SK-N-SH (cell line): ENCODE measurements around the gene ST6GALNAC6. TPM values are rescaled to one million over a fixed set of nuclear protein-coding genes. Genes with fewer than 3 reads are reported as not detected.

Source experiments
- CTCF ChIA-PET: fragments of 300-600, 350-600 bp; formaldehyde crosslinking; extraction: SDS; loops from one replicate; lab custom pipeline; 2021; lab: Yijun Ruan, JAX
- POLR2A ChIA-PET: fragments of 350-600 bp; sonication (Branson Sonifier 250); formaldehyde crosslinking; extraction: SDS; loops from one replicate; lab custom pipeline; 2020; ENCODE audit warnings: antibody characterized with exemption, inconsistent platforms; lab: Yijun Ruan, JAX
- DNase-seq: peaks from one replicate; pipeline ENCODE4 v3.0.0; 2012
- H2AFZ ChIP-seq: fragments of 200-600 bp; sonication (generic); 2 replicates; pipeline ENCODE4 v1.8.1; 2016; ENCODE audit warnings: antibody characterized with exemption, mild to moderate bottlenecking, low read depth
- H3F3A ChIP-seq: fragments of 200-600 bp; sonication (generic); replicated peaks from 2 replicates; pipeline ENCODE3; 2016; ENCODE audit warnings: antibody characterized with exemption, mild to moderate bottlenecking; ENCODE audit not compliant: insufficient read depth
- H3K27ac ChIP-seq, 2 experiments: fragments of 200-500 bp in 1 of 2; fragments of 200-600 bp in 1 of 2; sonication (Bioruptor generic) in 1 of 2; sonication (generic), shearing (Covaris generic) in 1 of 2; 2 replicates each; pipeline versions ENCODE4 v1.5.1 to v1.6.1; 2014 to 2016; ENCODE audit warnings: low read depth in 2 of 2, inconsistent platforms in 1 of 2, low read length in 1 of 2, mild to moderate bottlenecking in 1 of 2, mixed read lengths in 1 of 2
- H3K27me3 ChIP-seq: fragments of 200-600 bp; sonication (generic), shearing (Covaris generic); 2 replicates; pipeline ENCODE4 v1.6.1; 2016; ENCODE audit warnings: mixed run types; ENCODE audit not compliant: insufficient read depth
- H3K36me3 ChIP-seq, 2 experiments: fragments of 200-500 bp in 1 of 2; fragments of 200-600 bp in 1 of 2; sonication (Bioruptor generic) in 1 of 2; sonication (generic) in 1 of 2; replicated peaks in 1 of 2; 2 replicates each; pipeline versions ENCODE3 to v1.5.1; 2014 to 2016; ENCODE audit warnings: low read length in 1 of 2, mild to moderate bottlenecking in 1 of 2; ENCODE audit not compliant: insufficient read depth in 2 of 2, control insufficient read depth in 1 of 2
- H3K4me1 ChIP-seq, 2 experiments: fragments of 200-500 bp in 1 of 2; fragments of 200-600 bp in 1 of 2; sonication (Bioruptor generic) in 1 of 2; sonication (generic), shearing (Covaris generic) in 1 of 2; 2 replicates each; pipeline versions ENCODE4 v1.5.1 to v1.6.1; 2014 to 2016; ENCODE audit warnings: low read depth in 1 of 2, low read length in 1 of 2, mixed run types in 1 of 2; ENCODE audit not compliant: insufficient read depth in 2 of 2, control insufficient read depth in 1 of 2
- H3K4me2 ChIP-seq: fragments of 200-600 bp; sonication (generic), shearing (Covaris generic); 2 replicates; pipeline ENCODE4 v1.6.1; 2017; ENCODE audit warnings: mixed run types
- H3K4me3 ChIP-seq, 2 experiments: fragments of 200-500 bp in 1 of 2; fragments of 200-600 bp in 1 of 2; sonication (Bioruptor generic) in 1 of 2; sonication (generic), shearing (Covaris generic) in 1 of 2; 2 replicates each; pipeline versions ENCODE4 v1.5.1 to v1.8.1; 2014 to 2016; ENCODE audit warnings: low read depth in 2 of 2, inconsistent platforms in 1 of 2, low read length in 1 of 2, mild to moderate bottlenecking in 1 of 2, mixed read lengths in 1 of 2, moderate library complexity in 1 of 2
- H3K79me2 ChIP-seq: fragments of 200-600 bp; sonication (generic); 2 replicates; pipeline ENCODE4 v1.8.1; 2017; ENCODE audit warnings: mild to moderate bottlenecking; ENCODE audit not compliant: insufficient read depth
- H3K9ac ChIP-seq: fragments of 200-600 bp; sonication (generic); 2 replicates; pipeline ENCODE4 v1.6.1; 2017; ENCODE audit warnings: mixed run types
- H3K9me2 ChIP-seq: fragments of 200-600 bp; sonication (generic); 2 replicates; pipeline ENCODE4 v1.6.1; 2017; ENCODE audit warnings: mixed run types
- H3K9me3 ChIP-seq: fragments of 200-600 bp; sonication (generic); 2 replicates; pipeline ENCODE4 v1.6.1; 2017; ENCODE audit warnings: mixed run types, mild to moderate bottlenecking, moderate library complexity
- H4K20me1 ChIP-seq: fragments of 200-600 bp; sonication (generic); 2 replicates; pipeline ENCODE4 v1.6.1; 2017; ENCODE audit warnings: mild to moderate bottlenecking, mixed run types; ENCODE audit not compliant: insufficient read depth
- CHD2 ChIP-seq: fragments of 150-350 bp; IDR thresholded peaks from 2 replicates; pipeline ENCODE4 v1.6.1; 2018; ENCODE audit warnings: low read length; ENCODE audit not compliant: partially characterized antibody
- FOXJ3 ChIP-seq: sonication (generic); formaldehyde crosslinking; IDR thresholded peaks from 2 replicates; pipeline ENCODE4 v1.5.1; 2020; ENCODE audit warnings: mild to moderate bottlenecking, missing genetic modification reagents
- FOXM1 ChIP-seq: IDR thresholded peaks from 2 replicates; pipeline ENCODE4 v1.4.0; 2012; ENCODE audit warnings: low read depth, mild to moderate bottlenecking
- GABPA ChIP-seq: IDR thresholded peaks from 2 replicates; pipeline ENCODE4 v1.4.0; 2012; ENCODE audit warnings: low read depth, mild to moderate bottlenecking
- JUND ChIP-seq: IDR thresholded peaks from 2 replicates; pipeline ENCODE4 v1.4.0; 2012
- MEF2A ChIP-seq: IDR thresholded peaks from 2 replicates; pipeline ENCODE4 v1.4.0; 2012; ENCODE audit warnings: low read depth, borderline replicate concordance
- MXI1 ChIP-seq: IDR thresholded peaks from 2 replicates; pipeline ENCODE4 v1.6.1; 2012; ENCODE audit warnings: mild to moderate bottlenecking, low read depth, low read length, improper control_type of control experiment
- NRF1 ChIP-seq: IDR thresholded peaks from 2 replicates; pipeline ENCODE4 v1.6.1; 2012; ENCODE audit warnings: low read depth, mild to moderate bottlenecking, low read length
- RAD21 ChIP-seq: IDR thresholded peaks from 2 replicates; pipeline ENCODE4 v1.6.1; 2012; ENCODE audit warnings: mild to moderate bottlenecking, low read length
- SMC3 ChIP-seq: IDR thresholded peaks from 2 replicates; pipeline ENCODE4 v1.6.1; 2012; ENCODE audit warnings: low read depth, low read length, improper control_type of control experiment
- TAF1 ChIP-seq: IDR thresholded peaks from 2 replicates; pipeline ENCODE4 v1.6.1; 2012; ENCODE audit warnings: low read depth, mild to moderate bottlenecking, low read length, moderate library complexity, borderline replicate concordance
- TEAD4 ChIP-seq: IDR thresholded peaks from 2 replicates; pipeline ENCODE4 v1.4.0; 2012; ENCODE audit warnings: mild to moderate bottlenecking, borderline replicate concordance; ENCODE audit not compliant: insufficient read depth
- YY1 ChIP-seq: IDR thresholded peaks from 2 replicates; pipeline ENCODE4 v1.4.0; 2012; ENCODE audit warnings: low read depth, mild to moderate bottlenecking
- WGBS: methylation state at CpG from one replicate; pipeline ENCODE4 v1.1.6; 2017; ENCODE audit warnings: low lambda C conversion rate; 5-methylcytosine and 5-hydroxymethylcytosine counted together
- polyA plus RNA-seq, 3 experiments: library from polyadenylated mRNA; depleted of rRNA; stranded (reverse); fragments of >200 nt; gene quantifications; 2 replicates each; pipeline ENCODE4 v1.2.3, GENCODE V29; 2012
- TF ChIP-seq, protein P1 (sequence below): IDR thresholded peaks from 2 replicates; pipeline ENCODE4 v1.4.0; 2012; ENCODE audit warnings: low read depth, borderline replicate concordance
- TF ChIP-seq, protein P2 (sequence below): IDR thresholded peaks from 2 replicates; pipeline ENCODE4 v1.4.0; 2012; ENCODE audit warnings: low read depth, borderline replicate concordance
- TF ChIP-seq, protein P3 (sequence below): IDR thresholded peaks from 2 replicates; pipeline ENCODE4; 2012
- TF ChIP-seq, protein P4 (sequence below): IDR thresholded peaks from 2 replicates; pipeline ENCODE4 v1.4.0; 2012; ENCODE audit warnings: low read depth

Gene ST6GALNAC6
- polyA plus RNA-seq, 1 of the 3 experiments (the other 2 are of a cell fraction), result 34.8 TPM

DNA sequence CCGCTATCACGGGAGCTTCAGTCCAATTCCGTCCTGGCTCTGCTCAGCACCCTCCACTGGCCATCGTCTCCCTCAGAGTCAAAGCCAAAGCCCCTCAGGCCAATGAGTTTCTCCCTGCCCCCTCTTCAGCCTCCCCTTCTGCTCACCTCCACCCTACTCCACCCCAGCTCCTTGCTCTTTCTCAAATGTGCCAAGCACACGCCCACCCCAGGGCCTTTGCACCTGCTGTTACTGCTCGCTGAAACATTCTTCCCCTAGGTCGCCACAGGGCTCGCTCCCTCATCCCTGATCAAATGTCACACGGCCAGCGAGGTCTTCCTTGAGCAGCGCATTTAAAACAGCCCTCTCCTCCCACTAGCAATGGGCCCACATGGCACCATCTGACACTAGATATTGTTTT, 38.6 kb downstream of the ST6GALNAC6 start:
- TF ChIP-seq MXI1, result no peak
- TF ChIP-seq CHD2, result no peak
- no peak for TF ChIP-seq JUND
- TF ChIP-seq, protein P1, sequence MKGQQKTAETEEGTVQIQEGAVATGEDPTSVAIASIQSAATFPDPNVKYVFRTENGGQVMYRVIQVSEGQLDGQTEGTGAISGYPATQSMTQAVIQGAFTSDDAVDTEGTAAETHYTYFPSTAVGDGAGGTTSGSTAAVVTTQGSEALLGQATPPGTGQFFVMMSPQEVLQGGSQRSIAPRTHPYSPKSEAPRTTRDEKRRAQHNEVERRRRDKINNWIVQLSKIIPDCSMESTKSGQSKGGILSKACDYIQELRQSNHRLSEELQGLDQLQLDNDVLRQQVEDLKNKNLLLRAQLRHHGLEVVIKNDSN, result no peak
- TF ChIP-seq GABPA, result no peak
- TF ChIP-seq, protein P2, sequence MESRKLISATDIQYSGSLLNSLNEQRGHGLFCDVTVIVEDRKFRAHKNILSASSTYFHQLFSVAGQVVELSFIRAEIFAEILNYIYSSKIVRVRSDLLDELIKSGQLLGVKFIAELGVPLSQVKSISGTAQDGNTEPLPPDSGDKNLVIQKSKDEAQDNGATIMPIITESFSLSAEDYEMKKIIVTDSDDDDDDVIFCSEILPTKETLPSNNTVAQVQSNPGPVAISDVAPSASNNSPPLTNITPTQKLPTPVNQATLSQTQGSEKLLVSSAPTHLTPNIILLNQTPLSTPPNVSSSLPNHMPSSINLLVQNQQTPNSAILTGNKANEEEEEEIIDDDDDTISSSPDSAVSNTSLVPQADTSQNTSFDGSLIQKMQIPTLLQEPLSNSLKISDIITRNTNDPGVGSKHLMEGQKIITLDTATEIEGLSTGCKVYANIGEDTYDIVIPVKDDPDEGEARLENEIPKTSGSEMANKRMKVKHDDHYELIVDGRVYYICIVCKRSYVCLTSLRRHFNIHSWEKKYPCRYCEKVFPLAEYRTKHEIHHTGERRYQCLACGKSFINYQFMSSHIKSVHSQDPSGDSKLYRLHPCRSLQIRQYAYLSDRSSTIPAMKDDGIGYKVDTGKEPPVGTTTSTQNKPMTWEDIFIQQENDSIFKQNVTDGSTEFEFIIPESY, result no peak
- TF ChIP-seq YY1, result no peak
- TF ChIP-seq, protein P3, sequence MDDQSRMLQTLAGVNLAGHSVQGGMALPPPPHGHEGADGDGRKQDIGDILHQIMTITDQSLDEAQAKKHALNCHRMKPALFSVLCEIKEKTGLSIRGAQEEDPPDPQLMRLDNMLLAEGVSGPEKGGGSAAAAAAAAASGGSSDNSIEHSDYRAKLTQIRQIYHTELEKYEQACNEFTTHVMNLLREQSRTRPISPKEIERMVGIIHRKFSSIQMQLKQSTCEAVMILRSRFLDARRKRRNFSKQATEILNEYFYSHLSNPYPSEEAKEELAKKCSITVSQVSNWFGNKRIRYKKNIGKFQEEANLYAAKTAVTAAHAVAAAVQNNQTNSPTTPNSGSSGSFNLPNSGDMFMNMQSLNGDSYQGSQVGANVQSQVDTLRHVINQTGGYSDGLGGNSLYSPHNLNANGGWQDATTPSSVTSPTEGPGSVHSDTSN, result no peak
- no peak for TF ChIP-seq MEF2A
- no peak for TF ChIP-seq RAD21
- no peak for TF ChIP-seq NRF1
- no peak for TF ChIP-seq SMC3
- TF ChIP-seq FOXM1, result no peak
- TF ChIP-seq TAF1, result no peak
- TF ChIP-seq FOXJ3 (CRISPR knock-in tag), result no peak
- TF ChIP-seq TEAD4, result no peak
- TF ChIP-seq, protein P4, sequence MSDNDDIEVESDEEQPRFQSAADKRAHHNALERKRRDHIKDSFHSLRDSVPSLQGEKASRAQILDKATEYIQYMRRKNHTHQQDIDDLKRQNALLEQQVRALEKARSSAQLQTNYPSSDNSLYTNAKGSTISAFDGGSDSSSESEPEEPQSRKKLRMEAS, result no peak
- TF ChIP-seq, all 33 proteins: peak for 0
- Histone ChIP-seq H3K27me3 (no peaks in the 10 kb centered on the region), H3K9me3 (no peaks in the 10 kb centered on the region), H3K36me3 (no peaks in the 10 kb centered on the region), H3F3A (no peaks in the 10 kb centered on the region), H3K4me1 (peaks cover 0 to 18% of the 10 kb centered on the region in 2 experiments; a peak in 1 of 4 replicates), H3K9ac (no peak overlapping the region), H3K4me2 (no peak overlapping the region), H3K27ac (no peak overlapping the region), H3K79me2 (no peaks in the 10 kb centered on the region), H2AFZ (no peak overlapping the region), H3K4me3 (no peak overlapping the region), H3K9me2 (no peaks in the 10 kb centered on the region), H4K20me1 (no peaks in the 10 kb centered on the region)
- POLR2A ChIA-PET, result no interaction called here
- CTCF ChIA-PET, result interaction anchor here (0.6 to 10.9 kb wide), 5 partner anchors 10 to 126 kb away, joined by 3 to 116 read pairs (median 5); partner anchors contain the start of gene TOR2A
- no peak for DNase-seq
- WGBS, result 89% methylated on average over 11 of the region's 11 CpGs
